BJ (cell line): ENCODE measurements around the gene ALS2CL. TPM values are rescaled to one million over a fixed set of nuclear protein-coding genes. Genes with fewer than 3 reads are reported as not detected.

Experiments used
- CTCF ChIA-PET: fragments of 350-600 bp; formaldehyde crosslinking; extraction: SDS; loops from one replicate; lab custom pipeline; 2021; ENCODE audit warnings: antibody characterized with exemption, inconsistent platforms; lab: Yijun Ruan, JAX
- POLR2A ChIA-PET: fragments of 300-600 bp; sonication (Branson Sonifier 250); formaldehyde crosslinking; extraction: SDS; loops from one replicate; lab custom pipeline; 2021; ENCODE audit warnings: antibody characterized with exemption; lab: Charles Lee
- DNase-seq: peaks from one replicate; pipeline ENCODE4 v3.0.0-alpha.2; 2011; ENCODE audit warnings: low read depth
- H3K27me3 ChIP-seq: 2 replicates; pipeline ENCODE4 v1.6.0; 2011; ENCODE audit warnings: low read length; ENCODE audit not compliant: control insufficient read depth, insufficient read depth
- H3K36me3 ChIP-seq: 2 replicates; pipeline ENCODE4 v1.5.1; 2011; ENCODE audit warnings: low read length; ENCODE audit not compliant: control insufficient read depth, insufficient read depth
- H3K4me3 ChIP-seq: 2 replicates; pipeline ENCODE4 v1.5.1; 2011; ENCODE audit warnings: low read depth, mild to moderate bottlenecking, control low read depth, low read length
- polyA plus RNA-seq: library from polyadenylated mRNA; depleted of rRNA; stranded (reverse); fragments of >200 nt; gene quantifications from 2 replicates; pipeline ENCODE4 v1.2.3, GENCODE V29; 2011
- TF ChIP-seq, protein P1 (sequence below): IDR thresholded peaks from 2 replicates; pipeline ENCODE4 v1.5.1; 2011; ENCODE audit warnings: low read depth, mild to moderate bottlenecking, control low read depth, inconsistent platforms, low read length, moderate library complexity; ENCODE audit not compliant: insufficient read depth

The ALS2CL gene
- polyA plus RNA-seq, 1 experiment = 7.2 TPM

DNA sequence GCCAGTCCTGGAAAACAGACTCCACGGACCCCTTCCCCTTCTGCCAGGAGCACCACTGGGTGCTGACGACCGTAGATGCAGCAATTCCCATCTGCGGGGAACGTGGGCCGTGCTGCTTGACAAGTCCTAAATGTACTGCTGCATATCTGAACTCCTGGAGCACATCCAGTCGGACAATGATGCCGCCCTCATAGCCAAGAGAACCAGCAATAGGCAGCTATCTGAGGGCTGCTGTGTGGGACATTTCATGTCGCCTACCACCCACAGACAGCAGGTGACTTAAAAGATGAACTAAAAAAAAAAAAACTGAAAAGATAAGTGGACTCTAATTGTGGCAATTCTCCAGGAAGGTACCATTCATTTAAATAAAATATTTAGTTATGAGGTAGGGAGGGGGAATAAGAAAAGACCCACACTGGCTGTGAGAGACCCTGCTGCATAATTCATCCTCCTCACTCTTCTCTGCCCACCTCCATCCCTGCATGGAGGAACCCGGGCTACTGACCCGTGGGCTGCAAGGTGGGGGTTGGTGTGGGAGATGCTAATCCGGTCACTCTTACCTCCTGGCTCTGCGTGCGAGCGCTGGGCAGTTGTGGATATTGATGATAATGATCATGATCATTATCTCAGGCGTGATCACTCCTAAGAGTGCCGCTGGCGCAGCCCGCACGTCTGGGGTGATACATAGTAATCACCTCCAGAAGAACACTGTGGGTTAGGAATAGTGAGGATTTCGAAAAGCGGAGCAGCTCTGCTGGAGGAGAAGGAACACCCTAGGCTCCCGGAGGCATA, 28.3 kb downstream of the ALS2CL start:
- CTCF ChIA-PET = interaction anchor here (0.8 to 1.2 kb wide), 2 partner anchors 34 to 35 kb away, joined by 3 to 4 read pairs; no protein-coding TSS in a partner anchor
- POLR2A ChIA-PET = no interaction called here
- TF ChIP-seq, protein P1, sequence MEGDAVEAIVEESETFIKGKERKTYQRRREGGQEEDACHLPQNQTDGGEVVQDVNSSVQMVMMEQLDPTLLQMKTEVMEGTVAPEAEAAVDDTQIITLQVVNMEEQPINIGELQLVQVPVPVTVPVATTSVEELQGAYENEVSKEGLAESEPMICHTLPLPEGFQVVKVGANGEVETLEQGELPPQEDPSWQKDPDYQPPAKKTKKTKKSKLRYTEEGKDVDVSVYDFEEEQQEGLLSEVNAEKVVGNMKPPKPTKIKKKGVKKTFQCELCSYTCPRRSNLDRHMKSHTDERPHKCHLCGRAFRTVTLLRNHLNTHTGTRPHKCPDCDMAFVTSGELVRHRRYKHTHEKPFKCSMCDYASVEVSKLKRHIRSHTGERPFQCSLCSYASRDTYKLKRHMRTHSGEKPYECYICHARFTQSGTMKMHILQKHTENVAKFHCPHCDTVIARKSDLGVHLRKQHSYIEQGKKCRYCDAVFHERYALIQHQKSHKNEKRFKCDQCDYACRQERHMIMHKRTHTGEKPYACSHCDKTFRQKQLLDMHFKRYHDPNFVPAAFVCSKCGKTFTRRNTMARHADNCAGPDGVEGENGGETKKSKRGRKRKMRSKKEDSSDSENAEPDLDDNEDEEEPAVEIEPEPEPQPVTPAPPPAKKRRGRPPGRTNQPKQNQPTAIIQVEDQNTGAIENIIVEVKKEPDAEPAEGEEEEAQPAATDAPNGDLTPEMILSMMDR = no peak
- no peaks in the 10 kb centered on the region; the same call in 1 of the 2 replicates for H3K27me3 ChIP-seq
- no peak for DNase-seq
- H3K36me3 ChIP-seq = no peaks in the 10 kb centered on the region
- no peak overlapping the region for H3K4me3 ChIP-seq

GRCh38 chr3:46664188-46664970, 29.1 kb downstream of the ALS2CL start:
- POLR2A ChIA-PET = no interaction called here
- Histone ChIP-seq H3K27me3 (peaks cover 1% of the 10 kb centered on the region; the same call in 1 of the 2 replicates), H3K36me3 (no peaks in the 10 kb centered on the region), H3K4me3 (no peak overlapping the region)
- no peak for DNase-seq
- CTCF ChIA-PET = interaction anchor here (0.8 to 2.4 kb wide), 4 partner anchors 8 to 35 kb away, joined by 3 to 9 read pairs (median 6); no protein-coding TSS in a partner anchor
- TF ChIP-seq, protein P1 = no peak

DNA sequence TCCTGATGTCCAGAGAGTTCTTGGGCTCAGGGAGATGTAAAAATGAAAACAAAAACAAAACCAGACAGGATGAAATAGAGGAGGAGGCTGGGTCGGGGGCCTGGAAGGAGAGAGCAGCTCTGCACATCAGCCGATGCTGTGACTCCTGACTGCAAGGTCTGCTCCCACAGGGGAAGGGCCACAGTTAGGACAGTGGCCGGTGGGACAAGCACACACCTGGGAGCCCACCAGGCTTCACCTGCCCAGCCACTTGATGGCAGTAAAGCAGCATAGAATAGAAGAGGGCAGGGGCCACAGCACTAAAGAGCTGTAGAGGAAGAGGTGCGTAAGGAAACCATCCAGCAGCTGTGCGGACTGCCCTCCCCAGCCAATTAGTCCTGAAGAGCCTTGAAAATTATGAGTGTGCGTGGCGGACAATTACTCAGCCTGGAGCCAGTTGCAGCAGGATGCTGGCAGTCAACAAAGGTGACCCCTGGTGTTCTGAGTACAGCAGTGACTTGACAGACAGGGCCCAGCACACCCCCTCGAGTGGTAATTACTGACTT, 29.8 kb downstream of the ALS2CL start:
- ChIA-PET CTCF (interaction anchor here (0.6 to 6.1 kb wide), 5 partner anchors 9 to 175 kb away, joined by 3 to 24 read pairs (median 8); no protein-coding TSS in a partner anchor), POLR2A (no interaction called here)
- no peaks in the 10 kb centered on the region for H3K36me3 ChIP-seq
- TF ChIP-seq, protein P1 = 0 out of 2 replicates have a peak, but pooled peaks have one; percentile 8
- peaks cover 1% of the 10 kb centered on the region; the same call in 1 of the 2 replicates for H3K27me3 ChIP-seq
- no peak overlapping the region for H3K4me3 ChIP-seq
- no peak for DNase-seq

DNA sequence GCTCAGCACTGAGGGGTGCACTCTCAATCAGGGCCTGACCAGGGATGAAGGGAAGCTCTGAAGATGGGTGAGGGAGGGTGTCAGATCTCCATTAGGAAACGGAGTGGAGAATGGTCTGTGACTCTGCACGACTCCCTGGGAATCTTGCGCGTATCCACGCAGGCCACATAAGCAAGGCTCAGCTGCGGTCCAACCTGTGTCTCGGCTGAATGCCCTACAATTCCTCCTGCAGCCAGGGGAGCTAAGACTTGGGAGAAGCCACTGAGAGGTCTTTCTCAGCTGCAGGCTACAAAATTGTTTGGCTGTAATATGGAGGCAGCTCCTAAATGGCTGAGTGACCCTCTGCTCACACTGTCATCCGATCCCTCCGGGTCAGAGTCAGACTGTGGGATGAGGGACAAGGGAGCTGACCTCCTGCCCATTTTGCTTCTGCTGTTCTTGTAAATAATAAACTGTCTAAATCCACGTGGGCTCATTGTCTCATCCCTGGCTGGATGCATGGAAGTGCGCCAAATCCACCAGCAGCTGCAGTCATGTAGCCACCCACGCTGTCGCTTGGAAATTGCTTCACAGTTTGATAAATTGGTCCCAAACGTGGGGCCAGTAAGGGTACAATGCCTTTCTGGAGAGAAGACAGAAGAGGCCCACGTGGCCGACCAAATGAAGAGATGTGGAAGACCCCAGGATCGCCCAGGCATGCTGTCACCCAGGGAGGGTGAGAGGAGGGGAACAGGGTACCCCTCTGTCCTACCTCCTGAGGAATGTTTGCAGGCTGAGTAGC, 30.5 kb downstream of the ALS2CL start:
- TF ChIP-seq, protein P1 = no peak
- peaks cover 1% of the 10 kb centered on the region; the same call in 1 of the 2 replicates for H3K27me3 ChIP-seq
- DNase-seq = peak; percentile 19
- ChIA-PET CTCF (interaction anchor here (0.6 to 6.1 kb wide), 5 partner anchors 9 to 174 kb away, joined by 3 to 24 read pairs (median 8); no protein-coding TSS in a partner anchor), POLR2A (no interaction called here)
- H3K36me3 ChIP-seq = no peaks in the 10 kb centered on the region
- no peak overlapping the region for H3K4me3 ChIP-seq
